ENCODE data around the gene TSPAN18. TPM values are rescaled to one million over a fixed set of nuclear protein-coding genes. Genes with fewer than 3 reads are reported as not detected.

Gene TSPAN18
- total RNA-seq, 1 experiment from 2014 or later: 31.5 TPM

- Histone ChIP-seq H3K4me3 (no peak overlapping the region), H3K27ac (no peak overlapping the region), H3K27me3 (peaks cover 11% of the 10 kb centered on the region), H3K9me3 (replicated peaks) (no peaks in the 10 kb centered on the region), H3K36me3 (no peaks in the 10 kb centered on the region), H3K4me1 (no peaks in the 10 kb centered on the region)
- no peak for DNase-seq
Measured at GRCh38 chr11:44718612-44719390, 8.0 kb upstream of the TSPAN18 start.

DNA sequence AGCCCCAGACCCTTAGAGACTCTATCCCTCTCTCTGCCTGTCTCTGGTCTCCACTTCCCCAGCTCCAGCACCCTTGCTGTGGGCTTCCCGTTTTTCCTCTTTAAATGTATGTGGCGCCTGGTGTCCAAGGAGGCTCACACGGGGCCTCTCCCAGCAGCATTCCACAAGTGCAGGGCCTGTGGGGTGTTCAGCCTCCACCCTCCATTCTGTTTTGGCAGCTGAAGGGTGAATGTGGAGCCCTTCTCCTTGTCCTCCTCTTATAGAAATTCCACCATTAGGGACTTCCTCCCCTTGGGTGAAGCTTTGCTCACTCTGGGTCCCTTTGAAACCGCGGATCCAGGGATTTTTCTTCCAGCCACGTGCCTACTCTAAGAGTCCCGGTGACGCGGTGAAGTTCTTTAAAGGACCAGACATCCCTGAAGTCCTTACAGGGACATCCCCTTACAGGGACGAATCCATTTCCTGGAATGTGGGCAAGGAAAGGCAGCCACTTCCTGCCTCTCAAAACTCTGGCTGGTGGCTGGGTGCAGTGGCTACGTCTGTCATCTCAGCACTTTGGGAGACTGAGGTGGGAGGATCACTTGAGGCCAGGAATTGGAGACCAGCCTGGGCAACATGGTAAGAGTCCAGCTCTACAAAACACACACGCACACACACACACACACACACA, 1.6 kb upstream of the TSPAN18 start:
- Histone ChIP-seq H3K36me3 (no peaks in the 10 kb centered on the region), H3K4me3 (no peak overlapping the region), H3K9me3 (replicated peaks) (no peaks in the 10 kb centered on the region), H3K27ac (no peak overlapping the region), H3K4me1 (peaks cover 23% of the 10 kb centered on the region), H3K27me3 (no peaks in the 10 kb centered on the region; the same call in 1 of the 2 replicates)
- peak; percentile 18 to 36 for DNase-seq

GRCh38 chr11:44725757-44726282, 942 bp upstream of the TSPAN18 start:
- no peaks in the 10 kb centered on the region for H3K36me3 ChIP-seq
- H3K27me3 ChIP-seq: no peaks in the 10 kb centered on the region; the same call in 1 of the 2 replicates
- no peak overlapping the region for H3K27ac ChIP-seq
- H3K4me1 ChIP-seq: peaks cover 23% of the 10 kb centered on the region
- no peaks in the 10 kb centered on the region for H3K9me3 ChIP-seq (replicated peaks)
- peak in 1 of 2 experiments; percentile 38 for DNase-seq
- peak overlapping the region; percentile 58; the same call in 1 of the 2 replicates for H3K4me3 ChIP-seq

- Histone ChIP-seq H3K4me3 (peak overlapping the region; percentile 78), H3K4me1 (peaks cover 23% of the 10 kb centered on the region), H3K36me3 (no peaks in the 10 kb centered on the region), H3K27me3 (no peaks in the 10 kb centered on the region), H3K9me3 (replicated peaks) (no peaks in the 10 kb centered on the region), H3K27ac (peak overlapping the region; percentile 63)
- no peak for DNase-seq
Measured at GRCh38 chr11:44727114-44727372, 281 bp downstream of the TSPAN18 start.

- peak overlapping the region; percentile 63 for H3K27ac ChIP-seq
- H3K36me3 ChIP-seq: no peaks in the 10 kb centered on the region
- peak; percentile 90 to 93 for DNase-seq
- H3K27me3 ChIP-seq: no peaks in the 10 kb centered on the region
- H3K4me3 ChIP-seq: peak overlapping the region; percentile 78
- H3K4me1 ChIP-seq: peaks cover 26% of the 10 kb centered on the region
- no peaks in the 10 kb centered on the region for H3K9me3 ChIP-seq (replicated peaks)
Measured at GRCh38 chr11:44727373-44728287, 868 bp downstream of the TSPAN18 start.

DNA sequence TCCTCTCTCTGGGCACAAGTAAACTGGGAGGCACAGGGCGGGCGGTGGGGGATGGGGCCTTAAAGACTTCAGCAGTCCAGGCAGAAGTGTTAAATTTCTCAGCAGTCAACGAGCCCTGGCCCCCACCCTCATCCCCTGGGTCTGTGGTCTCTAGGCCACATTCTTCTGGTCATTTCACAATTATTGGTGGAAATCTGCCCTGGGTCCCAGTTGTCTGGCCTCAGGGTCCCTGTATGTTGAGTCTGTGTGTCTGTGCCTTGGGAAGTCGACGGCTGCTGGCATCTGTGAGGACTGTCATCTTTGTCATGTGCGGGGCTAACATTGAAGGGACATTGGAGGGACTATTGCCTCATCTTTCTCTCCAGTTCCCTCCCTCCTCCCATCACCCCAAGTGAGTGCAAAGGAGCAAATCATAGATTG, 1.7 kb downstream of the TSPAN18 start:
- Histone ChIP-seq H3K27ac (peak overlapping the region; percentile 63; the same call in 1 of the 2 replicates), H3K27me3 (no peaks in the 10 kb centered on the region), H3K36me3 (no peaks in the 10 kb centered on the region), H3K9me3 (replicated peaks) (no peaks in the 10 kb centered on the region), H3K4me3 (peak overlapping the region; percentile 78), H3K4me1 (peaks cover 26% of the 10 kb centered on the region)
- DNase-seq: peak; percentile 24 to 43

DNA sequence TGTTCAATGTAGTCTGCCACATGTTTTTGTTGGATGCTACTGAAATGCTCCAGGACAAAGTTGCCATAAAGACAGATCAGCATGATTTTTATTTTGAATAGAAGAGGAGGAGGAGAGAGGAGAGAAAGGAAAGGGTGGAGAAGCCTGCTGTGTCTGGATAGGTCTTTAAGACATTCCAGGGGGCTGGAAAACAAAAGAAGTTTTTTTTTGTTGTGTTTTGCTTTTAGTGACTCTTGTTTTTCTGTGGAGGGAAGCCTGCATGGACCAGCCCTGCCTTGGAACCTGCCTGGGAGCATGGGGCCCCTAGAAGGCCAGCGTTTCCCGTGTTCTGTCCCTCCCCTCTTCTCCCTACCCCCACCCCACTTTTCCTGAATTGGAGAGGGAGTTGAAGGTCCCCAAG, 2.3 kb downstream of the TSPAN18 start:
- Histone ChIP-seq H3K4me3 (no peak overlapping the region), H3K9me3 (replicated peaks) (no peaks in the 10 kb centered on the region), H3K27ac (no peak overlapping the region; the same call in 1 of the 2 replicates), H3K36me3 (no peaks in the 10 kb centered on the region), H3K4me1 (peaks cover 26% of the 10 kb centered on the region), H3K27me3 (no peaks in the 10 kb centered on the region)
- DNase-seq: no peak

- no peak overlapping the region for H3K27ac ChIP-seq
- no peak for DNase-seq
- H3K4me3 ChIP-seq: no peak overlapping the region
- no peaks in the 10 kb centered on the region for H3K36me3 ChIP-seq
- no peaks in the 10 kb centered on the region for H3K9me3 ChIP-seq (replicated peaks)
- H3K4me1 ChIP-seq: peaks cover 26% of the 10 kb centered on the region
- H3K27me3 ChIP-seq: no peaks in the 10 kb centered on the region
Measured at GRCh38 chr11:44729713-44730112, 3.0 kb downstream of the TSPAN18 start.

- H3K4me3 ChIP-seq: no peak overlapping the region
- H3K4me1 ChIP-seq: peaks cover 19% of the 10 kb centered on the region
- no peaks in the 10 kb centered on the region for H3K9me3 ChIP-seq (replicated peaks)
- H3K36me3 ChIP-seq: no peaks in the 10 kb centered on the region
- no peak for DNase-seq
- H3K27ac ChIP-seq: no peak overlapping the region
- H3K27me3 ChIP-seq: no peaks in the 10 kb centered on the region
Measured at GRCh38 chr11:44730775-44731174, 4.0 kb downstream of the TSPAN18 start.

DNA sequence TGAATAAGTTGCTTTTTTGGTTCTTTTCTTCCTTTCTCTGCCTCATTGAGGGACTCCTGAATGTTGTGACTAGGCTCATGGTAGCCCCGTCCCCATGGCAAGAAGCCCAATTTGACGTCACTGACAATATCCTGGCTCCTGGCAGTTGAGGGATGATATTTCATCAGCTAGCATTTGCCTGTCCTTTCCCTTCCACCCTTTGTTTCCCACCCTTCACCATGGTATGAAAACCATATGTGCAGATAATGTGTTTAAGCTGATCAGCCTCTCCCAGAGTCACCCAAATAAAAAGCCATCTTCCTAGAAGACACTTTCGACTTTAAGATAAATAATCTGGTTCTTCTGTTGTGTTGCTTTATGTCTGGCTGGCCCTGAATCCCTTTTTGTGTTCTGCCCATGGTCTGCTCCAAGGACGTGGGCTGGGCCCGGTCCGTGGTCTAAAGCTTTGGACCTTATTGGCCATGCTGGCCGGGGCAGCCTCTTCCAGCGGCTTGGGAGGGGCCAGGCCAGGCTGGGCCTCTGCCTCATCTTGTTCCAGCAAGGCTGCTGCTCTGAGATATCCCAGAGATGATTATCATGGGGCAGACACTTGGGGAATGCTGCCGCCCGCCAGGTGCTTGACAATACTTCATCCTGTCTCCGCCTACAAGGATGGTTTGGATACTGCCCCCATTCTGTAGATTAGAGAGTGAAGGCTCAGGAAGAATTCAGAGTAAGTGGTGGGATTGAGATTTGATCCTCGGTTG, 5.1 kb downstream of the TSPAN18 start:
- DNase-seq: peak in 1 of 2 experiments; percentile 38
- Histone ChIP-seq H3K36me3 (no peaks in the 10 kb centered on the region), H3K27me3 (no peaks in the 10 kb centered on the region), H3K4me1 (peaks cover 11% of the 10 kb centered on the region), H3K4me3 (no peak overlapping the region), H3K27ac (no peak overlapping the region), H3K9me3 (replicated peaks) (no peaks in the 10 kb centered on the region)

- no peaks in the 10 kb centered on the region for H3K36me3 ChIP-seq
Measured at GRCh38 chr11:44732564-44732963, 5.8 kb downstream of the TSPAN18 start.

GRCh38 chr11:44733877-44734276, 7.1 kb downstream of the TSPAN18 start:
- H3K36me3 ChIP-seq: peaks cover 3% of the 10 kb centered on the region
- no peak overlapping the region for H3K4me3 ChIP-seq
- no peaks in the 10 kb centered on the region for H3K9me3 ChIP-seq (replicated peaks)
- peak in 1 of 2 experiments; percentile 28 for DNase-seq
- no peak overlapping the region for H3K27ac ChIP-seq
- peaks cover 5% of the 10 kb centered on the region for H3K4me1 ChIP-seq
- no peaks in the 10 kb centered on the region for H3K27me3 ChIP-seq

More at GRCh38 chr11:44732564-44732963, 5.8 kb downstream of the TSPAN18 start:
- Histone ChIP-seq H3K4me3 (no peak overlapping the region), H3K9me3 (replicated peaks) (no peaks in the 10 kb centered on the region), H3K27me3 (no peaks in the 10 kb centered on the region), H3K4me1 (peaks cover 11% of the 10 kb centered on the region), H3K27ac (no peak overlapping the region)
- DNase-seq: no peak

DNA sequence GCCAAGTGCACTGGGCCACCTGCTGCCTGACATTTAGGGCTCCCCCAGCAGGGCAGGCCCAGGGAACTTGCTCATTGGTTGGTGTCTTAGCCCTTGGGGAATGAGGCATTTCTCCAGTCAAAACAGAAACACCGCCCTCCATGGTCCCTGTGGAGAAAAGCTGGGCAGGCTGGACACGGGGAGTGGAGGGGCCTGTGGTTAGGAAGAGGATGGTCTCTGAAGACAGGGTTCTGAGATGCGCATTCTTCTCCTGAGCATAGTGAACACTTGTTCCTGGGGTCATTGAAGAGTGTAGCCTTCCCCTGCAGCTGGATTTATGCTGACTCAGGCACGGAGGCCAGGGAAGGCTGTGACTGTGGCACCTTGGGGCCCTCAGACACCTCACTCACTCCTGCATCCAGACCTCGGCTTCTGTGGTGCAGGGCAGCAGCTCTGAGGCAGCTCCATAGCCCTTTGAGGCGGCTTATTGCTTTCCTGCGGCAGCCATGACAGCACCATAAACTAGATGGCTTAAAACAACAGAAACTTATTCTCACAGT, 8.2 kb downstream of the TSPAN18 start:
- Histone ChIP-seq H3K27ac (no peak overlapping the region), H3K27me3 (no peaks in the 10 kb centered on the region), H3K9me3 (replicated peaks) (no peaks in the 10 kb centered on the region), H3K4me3 (no peak overlapping the region), H3K36me3 (peaks cover 3% of the 10 kb centered on the region), H3K4me1 (0 out of 2 replicates have a peak, but pooled peaks cover 3% of the 10 kb centered on the region)
- DNase-seq: peak in 1 of 2 experiments; percentile 29

GRCh38 chr11:44736791-44737190, 10.0 kb downstream of the TSPAN18 start:
- no peak overlapping the region for H3K27ac ChIP-seq
- H3K9me3 ChIP-seq (replicated peaks): no peaks in the 10 kb centered on the region
- no peak overlapping the region for H3K4me3 ChIP-seq
- no peak for DNase-seq
- H3K36me3 ChIP-seq: peaks cover 3% of the 10 kb centered on the region
- H3K27me3 ChIP-seq: no peaks in the 10 kb centered on the region
- 0 out of 2 replicates have a peak, but pooled peaks cover 3% of the 10 kb centered on the region for H3K4me1 ChIP-seq

Measured in SJCRH30 (cell line).